LNCaP clone FGC (cell line): ENCODE results near the gene CHRNE.

Experiments
- DNase-seq: peaks from one replicate; pipeline ENCODE4 v3.0.0-alpha.2; 2011; ENCODE audit warnings: low read depth
- H3K4me3 ChIP-seq: 2 replicates; pipeline ENCODE4 v1.5.1; 2011; ENCODE audit warnings: mild to moderate bottlenecking, low read depth, low read length, control low read depth
- TF ChIP-seq, protein P1 (sequence below): IDR thresholded peaks from 2 replicates; pipeline ENCODE4 v1.5.1; 2012; ENCODE audit warnings: mild to moderate bottlenecking; ENCODE audit not compliant: control insufficient read depth, insufficient read depth; ENCODE audit errors: extremely low read depth

CHRNE gene

DNA sequence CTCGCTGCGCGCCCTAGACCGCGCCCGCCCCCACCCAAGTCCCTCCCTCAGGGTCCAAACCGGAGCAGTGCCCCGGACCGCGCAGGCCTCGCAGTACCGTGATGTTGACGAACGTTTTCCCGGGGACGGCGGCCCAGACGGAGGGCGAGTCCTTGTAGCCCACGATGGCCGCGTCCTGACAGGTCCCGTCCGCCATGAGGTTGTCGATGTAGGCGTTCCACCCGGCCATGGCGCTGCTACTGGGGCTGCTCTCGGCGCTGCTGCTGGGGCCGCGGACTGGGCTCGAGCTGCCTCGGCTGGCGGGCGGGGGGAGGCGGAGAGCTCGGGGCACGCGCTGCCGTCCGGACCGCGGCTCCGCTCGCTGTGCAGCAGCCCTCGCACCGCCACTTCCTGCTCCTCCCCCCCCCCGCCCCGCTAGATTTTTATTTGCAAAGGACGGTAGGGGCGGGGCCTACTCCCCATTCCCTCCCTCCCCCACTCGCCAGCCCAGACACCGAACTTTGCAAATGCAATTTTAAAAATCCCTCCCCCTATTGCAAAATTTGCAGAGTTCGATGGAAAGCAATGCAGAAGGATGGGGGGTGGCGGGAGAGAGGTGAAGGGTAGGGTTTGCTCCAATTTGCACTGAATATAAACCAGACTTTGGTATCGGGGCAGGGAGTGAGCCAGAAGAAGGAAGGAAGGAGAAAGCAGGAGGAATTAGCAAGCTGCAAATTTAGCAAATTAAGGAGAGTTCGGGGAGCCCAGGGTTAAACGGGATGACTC lies 45.5 kb upstream of the CHRNE start, which contains the start of gene PFN1:
TSS of gene PFN1 (minus strand) at position 365 of the 765 bp plus-strand sequence. CDS start at position 229, 136 bp downstream.
- peak; percentile 66 for DNase-seq
- TF ChIP-seq, protein P1, sequence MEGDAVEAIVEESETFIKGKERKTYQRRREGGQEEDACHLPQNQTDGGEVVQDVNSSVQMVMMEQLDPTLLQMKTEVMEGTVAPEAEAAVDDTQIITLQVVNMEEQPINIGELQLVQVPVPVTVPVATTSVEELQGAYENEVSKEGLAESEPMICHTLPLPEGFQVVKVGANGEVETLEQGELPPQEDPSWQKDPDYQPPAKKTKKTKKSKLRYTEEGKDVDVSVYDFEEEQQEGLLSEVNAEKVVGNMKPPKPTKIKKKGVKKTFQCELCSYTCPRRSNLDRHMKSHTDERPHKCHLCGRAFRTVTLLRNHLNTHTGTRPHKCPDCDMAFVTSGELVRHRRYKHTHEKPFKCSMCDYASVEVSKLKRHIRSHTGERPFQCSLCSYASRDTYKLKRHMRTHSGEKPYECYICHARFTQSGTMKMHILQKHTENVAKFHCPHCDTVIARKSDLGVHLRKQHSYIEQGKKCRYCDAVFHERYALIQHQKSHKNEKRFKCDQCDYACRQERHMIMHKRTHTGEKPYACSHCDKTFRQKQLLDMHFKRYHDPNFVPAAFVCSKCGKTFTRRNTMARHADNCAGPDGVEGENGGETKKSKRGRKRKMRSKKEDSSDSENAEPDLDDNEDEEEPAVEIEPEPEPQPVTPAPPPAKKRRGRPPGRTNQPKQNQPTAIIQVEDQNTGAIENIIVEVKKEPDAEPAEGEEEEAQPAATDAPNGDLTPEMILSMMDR = no peak
- H3K4me3 ChIP-seq = peak within 1 kb of the TSS; percentile 99

DNA sequence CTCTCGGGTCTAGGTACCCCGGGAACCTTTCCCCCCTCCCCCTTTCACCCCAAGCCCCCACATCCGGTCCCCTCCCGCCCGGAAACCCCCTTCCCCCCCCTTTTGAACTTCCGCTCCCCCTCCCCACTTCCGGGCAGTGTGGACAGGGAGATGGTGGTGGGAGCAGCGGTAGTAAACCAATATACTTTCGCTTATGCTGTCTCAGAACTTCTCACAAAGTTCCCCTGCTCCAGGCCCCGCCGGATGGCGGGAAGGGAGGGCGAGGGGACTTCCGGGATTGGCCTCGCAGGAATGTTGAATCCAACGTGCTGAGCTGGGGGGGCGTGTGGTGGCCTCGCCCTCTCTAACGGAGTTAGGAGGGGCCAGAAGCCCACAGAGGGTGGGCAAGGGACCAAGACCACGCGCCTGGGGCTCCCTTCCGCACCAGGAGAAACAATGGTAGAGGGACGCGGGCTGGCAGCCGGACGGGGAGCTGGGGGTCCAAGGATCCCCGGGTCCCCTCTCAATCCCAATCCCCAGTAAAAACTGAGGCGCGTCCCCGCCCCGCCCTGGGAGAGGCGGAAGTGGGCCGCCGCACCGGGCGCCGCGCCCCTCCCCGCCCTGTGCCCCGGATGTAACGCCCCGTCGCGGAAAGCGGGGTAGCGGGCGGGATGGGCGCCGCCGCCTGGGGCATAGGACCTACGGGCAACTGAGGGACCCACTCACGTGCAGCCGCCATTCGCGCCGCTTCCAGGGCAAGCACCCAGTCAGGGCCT lies 44.7 kb upstream of the CHRNE start:
- DNase-seq = no peak
- H3K4me3 ChIP-seq = peak overlapping the region; percentile 99
- TF ChIP-seq, protein P1 = no peak

DNA sequence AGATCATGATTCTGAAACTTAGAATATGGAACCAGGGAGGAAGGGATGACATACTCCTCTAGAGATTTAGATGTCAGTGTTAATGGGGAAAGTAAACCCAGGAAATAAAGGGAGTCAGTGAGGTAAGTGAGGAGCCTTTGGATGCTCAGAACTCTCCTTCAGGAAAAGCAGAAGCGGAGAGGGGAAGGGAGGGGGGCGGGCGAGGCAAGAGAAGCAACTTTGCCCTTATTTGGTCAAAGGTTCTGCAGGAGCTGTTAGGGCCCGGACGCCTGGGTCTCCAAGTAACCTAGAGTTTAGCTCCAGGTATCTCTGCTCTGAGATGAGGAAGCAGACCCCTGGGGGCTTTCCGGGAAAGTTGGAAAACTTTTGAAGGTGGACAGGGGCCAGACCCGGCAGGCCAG lies 44.1 kb upstream of the CHRNE start:
- peak overlapping the region; percentile 99 for H3K4me3 ChIP-seq
- DNase-seq = no peak
- TF ChIP-seq, protein P1 = no peak

DNA sequence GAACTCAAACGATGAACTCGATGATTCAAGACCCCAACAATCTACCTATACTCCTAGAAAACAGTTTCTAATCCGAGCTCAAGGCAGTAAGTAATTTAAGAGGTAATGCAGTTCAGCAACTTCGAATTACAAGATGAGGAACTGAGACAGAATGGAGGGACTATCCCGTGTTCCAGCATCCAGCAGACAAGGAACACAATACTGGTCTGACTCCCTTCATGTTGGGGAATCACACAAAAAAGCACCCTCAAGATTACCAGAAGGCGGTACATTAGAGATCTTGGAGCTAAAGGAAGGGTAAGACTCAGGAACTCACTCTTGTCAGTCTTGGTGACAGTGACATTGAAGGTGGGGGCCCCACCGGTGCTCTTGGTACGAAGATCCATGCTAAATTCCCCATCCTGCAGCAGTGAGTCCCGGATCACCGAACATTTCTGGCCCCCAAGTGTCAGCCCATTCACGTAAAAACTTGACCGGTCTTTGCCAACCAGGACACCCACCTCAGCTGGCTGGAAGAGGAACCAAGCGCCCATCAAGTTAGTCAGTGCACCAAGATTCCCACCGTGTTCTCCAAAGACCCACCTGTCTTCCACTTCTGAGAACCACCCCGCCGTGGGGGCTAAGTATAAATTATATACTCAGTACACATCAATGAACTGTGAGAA lies 43.5 kb upstream of the CHRNE start:
- peak overlapping the region; percentile 99 for H3K4me3 ChIP-seq
- DNase-seq = no peak
- TF ChIP-seq, protein P1 = no peak

DNA sequence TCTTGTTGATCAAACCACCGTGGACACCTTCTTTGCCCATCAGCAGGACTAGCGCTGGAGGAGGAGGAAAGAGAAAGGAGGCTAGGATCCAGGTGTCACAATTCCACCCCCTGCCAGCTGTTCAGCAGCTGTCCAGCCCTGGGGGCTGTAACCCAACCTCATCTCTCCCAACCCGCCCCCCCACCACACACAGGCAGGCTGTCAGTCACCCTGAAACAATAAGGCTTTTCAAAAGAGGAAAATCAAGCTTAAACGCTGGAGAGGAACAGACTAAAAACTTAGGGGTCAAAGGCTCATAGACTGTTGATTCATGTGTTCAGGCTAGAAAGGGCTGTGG lies 43.0 kb upstream of the CHRNE start:
- H3K4me3 ChIP-seq = peak overlapping the region; percentile 99
- TF ChIP-seq, protein P1 = no peak
- no peak for DNase-seq

DNA sequence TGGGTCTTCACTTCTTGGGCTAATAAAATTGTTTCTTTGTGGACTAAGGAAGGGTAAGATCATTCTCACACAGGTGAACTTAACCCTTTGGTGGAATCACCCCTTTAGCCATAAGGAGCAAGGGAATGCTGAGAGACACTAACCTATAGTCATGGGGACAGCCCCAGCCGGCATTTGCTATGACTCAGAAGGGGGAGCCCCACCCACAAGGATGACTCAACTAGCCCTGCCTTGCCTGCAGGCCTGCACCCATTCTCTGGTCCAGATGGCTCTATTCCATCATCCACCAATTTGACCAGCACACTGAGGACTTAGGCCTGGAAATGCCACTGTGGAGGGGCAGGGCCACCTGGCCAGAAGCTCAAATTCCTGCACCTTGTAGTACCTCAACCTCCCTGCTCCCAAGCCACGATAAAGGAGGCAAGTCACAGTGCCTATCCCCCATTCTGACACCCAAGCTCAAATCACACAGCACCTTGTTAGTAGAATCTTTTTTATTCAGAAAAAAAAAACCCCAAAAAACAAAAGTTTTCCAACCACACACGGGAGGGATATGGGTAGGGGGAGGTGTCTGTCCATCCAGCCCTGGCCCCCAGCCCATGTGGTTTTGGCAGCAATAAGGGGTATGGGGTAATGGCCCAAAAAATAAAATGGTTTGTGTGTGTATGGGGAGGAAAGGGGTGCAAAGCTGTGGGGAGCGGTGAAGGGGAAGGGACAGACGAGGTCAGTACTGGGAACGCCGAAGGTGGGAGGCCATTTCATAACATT lies 42.5 kb upstream of the CHRNE start:
- TF ChIP-seq, protein P1 = no peak
- no peak for DNase-seq
- H3K4me3 ChIP-seq = no peak overlapping the region; the same call in 1 of the 2 replicates
